Mesenchymal stem cell (in vitro differentiated cells and primary cell): ENCODE measurements around the gene BRICD5.
"Not testable (repeated sequence)": the region's sequence is repeated elsewhere in the genome, so short reads cannot be mapped to it uniquely, and the experiment has no call there.

Experiments
- DNase-seq: peaks from one replicate; pipeline ENCODE4 v3.0.0-alpha.2; 2013
- H2AFZ ChIP-seq: one replicate; pipeline ENCODE4 v1.6.1; 2013; ENCODE audit warnings: low read depth, mild to moderate bottlenecking, control low read depth, inconsistent platforms, low read length, moderate library complexity
- H2AK5ac ChIP-seq: 2 replicates; pipeline ENCODE4 v1.6.1; 2013; ENCODE audit warnings: low read length, moderate library complexity, mild to moderate bottlenecking, inconsistent platforms; ENCODE audit not compliant: severe bottlenecking
- H2BK120ac ChIP-seq: one replicate; pipeline ENCODE4 v1.6.1; 2013; ENCODE audit warnings: low read depth, mild to moderate bottlenecking, inconsistent platforms, low read length, moderate library complexity
- H2BK12ac ChIP-seq, 2 experiments: one replicate each; pipeline ENCODE4 v1.6.1; 2013; ENCODE audit warnings: inconsistent platforms in 2 of 2, low read length in 2 of 2, mild to moderate bottlenecking in 2 of 2, moderate library complexity in 2 of 2, control low read depth in 1 of 2
- H2BK15ac ChIP-seq: one replicate; pipeline ENCODE4 v1.6.1; 2013; ENCODE audit warnings: mild to moderate bottlenecking, low read depth, inconsistent platforms; ENCODE audit not compliant: poor library complexity, severe bottlenecking
- H2BK5ac ChIP-seq: 2 replicates; pipeline ENCODE4 v1.6.1; 2013; ENCODE audit warnings: low read depth, mild to moderate bottlenecking, low read length, control low read depth, inconsistent platforms; ENCODE audit not compliant: poor library complexity, severe bottlenecking
- H3K14ac ChIP-seq, 2 experiments: one replicate each; pipeline ENCODE4 v1.6.1; 2013; ENCODE audit warnings: inconsistent platforms in 2 of 2, low read length in 2 of 2, control low read depth in 1 of 2, mild to moderate bottlenecking in 1 of 2, moderate library complexity in 1 of 2
- H3K18ac ChIP-seq, 2 experiments: one replicate each; pipeline ENCODE4 v1.6.1; 2013; ENCODE audit warnings: inconsistent platforms in 2 of 2, low read length in 2 of 2, control low read depth in 1 of 2, low read depth in 1 of 2, mild to moderate bottlenecking in 1 of 2
- H3K23ac ChIP-seq, 2 experiments: one replicate each; pipeline ENCODE4 v1.6.1; 2013; ENCODE audit warnings: inconsistent platforms in 2 of 2, low read length in 2 of 2, mild to moderate bottlenecking in 2 of 2, moderate library complexity in 2 of 2, control low read depth in 1 of 2
- H3K27ac ChIP-seq: 2 replicates; pipeline ENCODE4 v1.5.1; 2013; ENCODE audit warnings: mild to moderate bottlenecking, moderate library complexity, low read length, control low read depth, inconsistent platforms; ENCODE audit not compliant: poor library complexity, severe bottlenecking
- H3K27me3 ChIP-seq, 2 experiments: 2 replicates each; pipeline versions ENCODE4 v1.6.1 to v1.7.0; 2013; ENCODE audit warnings: low read length in 2 of 2, mild to moderate bottlenecking in 2 of 2, moderate library complexity in 2 of 2, control low read depth in 1 of 2, inconsistent platforms in 1 of 2; ENCODE audit not compliant: control insufficient read depth in 1 of 2, insufficient read depth in 1 of 2
- H3K36me3 ChIP-seq, 2 experiments: 2 replicates each; pipeline versions ENCODE4 v1.6.1 to v1.7.0; 2013; ENCODE audit warnings: low read length in 2 of 2, control low read depth in 1 of 2, inconsistent platforms in 1 of 2, low read depth in 1 of 2, mild to moderate bottlenecking in 1 of 2; ENCODE audit not compliant: insufficient read depth in 2 of 2, control insufficient read depth in 1 of 2
- H3K4ac ChIP-seq, 2 experiments: one replicate each; pipeline ENCODE4 v1.6.1; 2013; ENCODE audit warnings: inconsistent platforms in 2 of 2, low read length in 2 of 2, mild to moderate bottlenecking in 2 of 2, moderate library complexity in 2 of 2, control low read depth in 1 of 2, low read depth in 1 of 2
- H3K4me1 ChIP-seq: 2 replicates; pipeline ENCODE4 v1.6.1; 2013; ENCODE audit warnings: low read depth, low read length, control low read depth; ENCODE audit not compliant: control insufficient read depth, insufficient read depth
- H3K4me2 ChIP-seq: 2 replicates; pipeline ENCODE4 v1.6.1; 2013; ENCODE audit warnings: low read length, mild to moderate bottlenecking, inconsistent platforms; ENCODE audit not compliant: poor library complexity, severe bottlenecking
- H3K4me3 ChIP-seq, 2 experiments: 2 replicates each; pipeline versions ENCODE4 v1.5.1 to v1.7.0; 2013; ENCODE audit warnings: low read length in 2 of 2, mild to moderate bottlenecking in 2 of 2, control low read depth in 1 of 2, low read depth in 1 of 2; ENCODE audit not compliant: insufficient read depth in 1 of 2
- H3K79me1 ChIP-seq: replicated peaks from 2 replicates; pipeline ENCODE4 v1.6.1; 2013; ENCODE audit warnings: mild to moderate bottlenecking, control low read depth, low read length, inconsistent platforms; ENCODE audit not compliant: poor library complexity, severe bottlenecking
- H3K9ac ChIP-seq: 2 replicates; pipeline ENCODE4 v1.7.0; 2013; ENCODE audit warnings: mild to moderate bottlenecking, low read length, moderate library complexity
- H3K9me3 ChIP-seq: 2 replicates; pipeline ENCODE4 v1.7.0; 2013; ENCODE audit warnings: mild to moderate bottlenecking, low read length; ENCODE audit not compliant: control insufficient read depth
- H4K8ac ChIP-seq: one replicate; pipeline ENCODE4 v1.6.1; 2013; ENCODE audit warnings: inconsistent platforms, mild to moderate bottlenecking, low read length, moderate library complexity
- H4K91ac ChIP-seq: one replicate; pipeline ENCODE4 v1.6.1; 2013; ENCODE audit warnings: mild to moderate bottlenecking, low read length, inconsistent platforms
- WGBS: methylation state at CpG from one replicate; pipeline ENCODE4 v1.1.7; 2013; ENCODE audit warnings: mixed read lengths; 5-methylcytosine and 5-hydroxymethylcytosine counted together

The BRICD5 gene

GRCh38 chr16:2205104-2205966, 5.3 kb downstream of the BRICD5 start, which contains the start of gene MLST8:
Gene MLST8 (plus strand): TSS chr16:2205454. CDS start chr16:2206086, 632 bp downstream.
- Histone ChIP-seq H3K27me3 (peaks cover 2% of the 10 kb centered on the region in 2 experiments), H2AK5ac (peak within 1 kb of the TSS; percentile 93), H3K4me3 (peak within 1 kb of the TSS; percentile 92 to 94), H3K27ac (peak within 1 kb of the TSS; percentile 73), H3K79me1 (peaks cover 26% of the 10 kb centered on the region), H3K14ac (peak within 1 kb of the TSS in 1 of 2 experiments; percentile 97), H3K36me3 (peaks cover 26 to 46% of the 10 kb centered on the region in 2 experiments), H3K4me2 (peak within 1 kb of the TSS; percentile 96), H4K91ac (peak within 1 kb of the TSS; percentile 99), H2BK15ac (peak within 1 kb of the TSS; percentile 95), H3K23ac (peak within 1 kb of the TSS in 1 of 2 experiments; percentile 74), H3K4me1 (peaks cover 19% of the 10 kb centered on the region), H2BK120ac (peak within 1 kb of the TSS; percentile 77), H3K9me3 (peaks cover 3% of the 10 kb centered on the region), H3K18ac (peak within 1 kb of the TSS; percentile 99), H2AFZ (peak within 1 kb of the TSS; percentile 83), H3K9ac (peak within 1 kb of the TSS; percentile 97), H2BK12ac (peak within 1 kb of the TSS in 1 of 2 experiments; percentile 94), H3K4ac (peak within 1 kb of the TSS; percentile 96 to 99), H2BK5ac (peak within 1 kb of the TSS; percentile 98), H4K8ac (peak within 1 kb of the TSS; percentile 97)
- peak; percentile 88 for DNase-seq
- WGBS, result under 1% methylated on average over 92 of the region's 93 CpGs

- no peak overlapping the region for H2BK120ac ChIP-seq
- H2AFZ ChIP-seq, result peak overlapping the region; percentile 18
- H2BK15ac ChIP-seq, result no peak overlapping the region
- H2BK5ac ChIP-seq, result no peak overlapping the region
- peak overlapping the region in 1 of 2 experiments; percentile 73 for H3K14ac ChIP-seq
- H2AK5ac ChIP-seq, result no peak overlapping the region
- H3K9me3 ChIP-seq, result peaks cover 6% of the 10 kb centered on the region
- H3K23ac ChIP-seq, result no peak overlapping the region
- H3K9ac ChIP-seq, result peak overlapping the region; percentile 97
- H3K4me3 ChIP-seq, result peak overlapping the region in 1 of 2 experiments; percentile 94
- peak overlapping the region; percentile 67 for H4K8ac ChIP-seq
- no peak overlapping the region for H3K27ac ChIP-seq
- no peak overlapping the region for H3K4ac ChIP-seq
- peaks cover 24% of the 10 kb centered on the region for H3K79me1 ChIP-seq
- peaks cover 24 to 38% of the 10 kb centered on the region in 2 experiments for H3K36me3 ChIP-seq
- H4K91ac ChIP-seq, result peak overlapping the region; percentile 30
- no peak overlapping the region for H2BK12ac ChIP-seq
- 88% methylated on average over 13 of the region's 13 CpGs for WGBS
- DNase-seq, result no peak
- no peak overlapping the region for H3K18ac ChIP-seq
- peaks cover 9 to 10% of the 10 kb centered on the region in 2 experiments for H3K27me3 ChIP-seq
- peak overlapping the region; percentile 82 for H3K4me2 ChIP-seq
- H3K4me1 ChIP-seq, result peaks cover 17% of the 10 kb centered on the region
Measured at GRCh38 chr16:2204416-2205103, 6.1 kb downstream of the BRICD5 start.

DNA sequence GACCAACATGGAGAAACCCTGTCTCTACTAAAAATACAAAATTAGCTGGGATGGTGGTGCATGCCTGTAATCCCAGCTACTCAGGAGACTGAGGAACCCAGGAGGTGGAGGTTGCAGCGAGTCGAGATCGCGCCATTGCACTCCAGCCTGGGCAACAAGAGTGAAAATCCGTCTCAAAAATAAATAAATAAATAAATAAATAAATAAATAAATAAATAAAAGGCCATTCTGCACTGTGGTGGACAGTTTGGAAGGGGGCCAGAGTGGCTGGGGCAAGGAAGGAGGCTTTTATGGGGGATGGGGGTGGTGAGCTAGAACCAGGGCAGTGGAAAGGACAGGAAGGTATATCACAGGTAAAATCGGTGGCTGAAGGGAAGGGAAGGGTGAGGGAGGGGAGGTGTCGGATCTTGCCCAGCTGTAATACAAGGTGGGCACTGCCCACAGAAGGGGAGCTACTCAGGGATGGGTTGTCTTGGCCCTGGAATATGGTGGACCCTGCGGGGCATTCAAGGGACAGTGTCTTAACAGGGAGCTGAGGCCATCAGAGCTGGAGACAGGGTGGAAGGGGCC, 7.5 kb downstream of the BRICD5 start:
- 100% methylated on average over 5 of the region's 8 CpGs for WGBS
- not testable (repeated sequence) for H2BK15ac ChIP-seq, H2BK12ac ChIP-seq, H2AFZ ChIP-seq, H2BK120ac ChIP-seq, DNase-seq, H4K91ac ChIP-seq, H3K14ac ChIP-seq, H2BK5ac ChIP-seq, H3K23ac ChIP-seq, H3K27ac ChIP-seq, H2AK5ac ChIP-seq, H3K9ac ChIP-seq, H3K4me2 ChIP-seq, H3K4me3 ChIP-seq, H3K18ac ChIP-seq, H4K8ac ChIP-seq, H3K9me3 ChIP-seq
- H3K4me1 ChIP-seq, result peaks cover 16% of the 10 kb centered on the region
- peaks cover 22 to 24% of the 10 kb centered on the region in 2 experiments for H3K27me3 ChIP-seq
- peaks cover 15% of the 10 kb centered on the region for H3K79me1 ChIP-seq
- H3K4ac ChIP-seq, result peak overlapping the region in 1 of 2 experiments; percentile 35
- H3K36me3 ChIP-seq, result peaks cover 12 to 24% of the 10 kb centered on the region in 2 experiments
